Heart right ventricle (tissue), 16 donors: ENCODE data around the gene PPIE. TPM values are rescaled to one million over a fixed set of nuclear protein-coding genes. Genes with fewer than 3 reads are reported as not detected.
A peak's percentile ranks its signal among the peaks of the same experiment; 100 is the strongest.
"Not testable (repeated sequence)": the region's sequence is repeated elsewhere in the genome, so short reads cannot be mapped to it uniquely, and the experiment has no call there.

Experiments
- ATAC-seq, 8 donors: fragments of 200-7000 bp; cut with Tn5 transposase; one replicate each; pipeline ENCODE4 v1.9.1; 2020; ENCODE audit warnings: mild to moderate bottlenecking in 8 of 8, moderate library complexity in 8 of 8, moderate number of reproducible peaks in 1 of 8
- DNase-seq, 2 donors: peaks; one replicate each; pipeline ENCODE4 v3.0.0-alpha.2; 2020
- H3K27ac ChIP-seq, 10 donors: fragments of 200-600 bp; sonication (generic) in 2 of 10; one replicate each; pipeline versions ENCODE4 v1.5.0 to v1.8.0; 2020 to 2022; ENCODE audit warnings: mild to moderate bottlenecking in 3 of 10
- H3K27me3 ChIP-seq, 7 donors: fragments of 200-600 bp; one replicate each; pipeline ENCODE4 v1.8.0; 2021 to 2022; ENCODE audit warnings: mild to moderate bottlenecking in 2 of 7
- H3K36me3 ChIP-seq, 9 donors: fragments of 200-600 bp; sonication (generic) in 1 of 9; one replicate each; pipeline versions ENCODE4 v1.5.0 to v1.8.0; 2020 to 2022; ENCODE audit warnings: mild to moderate bottlenecking in 2 of 9
- H3K4me1 ChIP-seq, 9 donors: fragments of 200-600 bp; sonication (generic) in 1 of 9; one replicate each; pipeline versions ENCODE4 v1.5.0 to v1.8.0; 2020 to 2022; ENCODE audit warnings: mild to moderate bottlenecking in 4 of 9
- H3K4me3 ChIP-seq, 10 donors: fragments of 200-600 bp; sonication (generic) in 2 of 10; one replicate each; pipeline versions ENCODE4 v1.5.0 to v1.8.0; 2020 to 2022; ENCODE audit warnings: mild to moderate bottlenecking in 7 of 10, moderate library complexity in 2 of 10
- H3K9me3 ChIP-seq, 11 donors: fragments of 200-600 bp in 10 of 11; sonication (generic) in 2 of 11; one replicate each; pipeline versions ENCODE4 v1.5.0 to v1.8.0; 2013 to 2022; ENCODE audit warnings: mild to moderate bottlenecking in 2 of 11, control low read depth in 1 of 11, moderate library complexity in 1 of 11
- WGBS, 2 donors: extraction: QIAGEN DNeasy Blood & Tissue Kit; methylation state at CpG; one replicate each; pipeline ENCODE4 v1.1.7; 2013; ENCODE audit warnings: inconsistent platforms in 1 of 2; 5-methylcytosine and 5-hydroxymethylcytosine counted together
- intact Hi-C, 10 donors: fragments of 100-400 bp; cut with DNase I; formaldehyde crosslinking; loops; one replicate each; pipeline versions ENCODE4 v1.11.1 to v1.14.2; 2022
- polyA plus RNA-seq, 2 donors: library from polyadenylated mRNA; stranded (reverse); fragments of 200-250 nt; gene quantifications; one replicate each; pipeline ENCODE4 v1.2.3, GENCODE V29; 2013
- total RNA-seq, 10 donors: library from RNA; stranded (reverse); fragmentation: NEBNext Ultra II Directional in 3 of 10; extraction: Animal tissue kit (Norgen Biotek cat#: 25700) in 3 of 10; gene quantifications; one replicate each; pipeline versions ENCODE4 v1.2.1 to v1.2.4, GENCODE V29; 2021 to 2023
- TF ChIP-seq, protein P1 (sequence below), 9 donors: fragments of 200-600 bp; sonication (generic) in 2 of 9; IDR thresholded peaks; one replicate each; pipeline versions ENCODE4 v1.5.0 to v1.8.0; 2021 to 2022; ENCODE audit warnings: antibody characterized with exemption in 9 of 9, mild to moderate bottlenecking in 5 of 9, moderate library complexity in 1 of 9
- donor health status: Arrhythmogenic right ventricular cardiomyopathy.
- donor health status: ischemic (EF 13 %, LVEDD 7.1; RV severe dilation, severe dysfunction).
- donor health status: healthy with polysubstance abuse.
- donor health status: DM: no; HTN: yes; CAD: no.
- donor health status: DM: no; HTN: no; CAD: no.
- donor health status: ischemic (EF 25% LVEDD 6.9; RV normal size, moderate dysfunction).
- donor health status: ischemic (EF 25% LVEDD 5.7; RV mildly dilated, moderate dysfunction).
- donor health status: healthy.
- donor health status: DM: yes; HTN: yes; CAD: no.
- donor health status: Ischemic cardiomyopathy.
- donor health status: ischemic (EF 35%, LVEDD 5.7; RV mildly dilated, moderate dysfunction).
- donor health status: nonischemic (EF 11% LVEDD 7.7; RV severe dilation, severe dysfunction).
- donor health status: DM: yes; HTN: yes; CAD: no.
- donor health status: PGD.
- donor health status: ischemic (EF 29% LVEDD 5.4; RV normal size, mild dysfunction).
- donor health status: nonischemic (EF 23%, LVEDD 6.1; RV moderate dilation, normal function).

Gene PPIE
- total and polyA plus RNA-seq, 12 donors, result 28.0 to 49.5 (median 31.3) TPM

DNA sequence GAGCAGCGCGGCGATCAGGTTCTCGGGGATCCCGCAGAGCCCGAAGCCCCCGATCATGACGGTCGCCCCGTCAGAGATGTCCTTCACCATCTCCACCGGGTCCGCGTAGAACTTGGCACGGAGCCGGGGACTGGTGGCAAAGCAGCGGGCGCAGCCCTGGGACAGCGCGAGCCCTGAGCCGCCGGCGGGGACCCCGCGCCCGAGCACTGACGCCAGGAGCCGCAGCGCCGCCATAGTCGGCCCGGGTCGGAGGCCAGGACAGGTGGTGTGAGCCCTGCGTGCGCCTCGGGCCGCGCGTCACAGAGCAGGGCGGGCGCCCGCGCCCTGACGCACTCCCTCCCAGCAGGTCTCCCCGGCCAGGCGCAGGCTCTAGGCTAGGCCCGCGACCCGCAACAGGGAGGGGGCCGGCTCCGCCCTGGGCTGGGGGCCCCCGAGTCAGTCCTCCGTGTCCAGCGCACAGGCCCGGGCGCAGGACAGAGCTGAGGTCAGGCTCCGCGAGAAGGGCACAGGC lies 32.4 kb downstream of the PPIE start, which contains the start of gene OXCT2:
TSS of gene OXCT2 (minus strand) at position 327 of the 511 bp plus-strand sequence. CDS start at position 234, 93 bp downstream.
- peak in 7 of 8 donors; percentile 12 to 57 (median 49) for ATAC-seq
- H3K9me3 ChIP-seq, H3K36me3 ChIP-seq, H3K4me1 ChIP-seq, H3K27ac ChIP-seq, DNase-seq, intact Hi-C loops: not testable (repeated sequence)
- 4% methylated on average over 31 to 46 of the region's 57 CpGs for WGBS, 2 donors
- Histone ChIP-seq H3K4me3 (peak within 1 kb of the TSS in 3 of 10 donors; percentile 15 to 37 (median 32)), H3K27me3 (peaks cover 0 to 11% (median 4%) of the 10 kb centered on the region in 7 donors)

DNA sequence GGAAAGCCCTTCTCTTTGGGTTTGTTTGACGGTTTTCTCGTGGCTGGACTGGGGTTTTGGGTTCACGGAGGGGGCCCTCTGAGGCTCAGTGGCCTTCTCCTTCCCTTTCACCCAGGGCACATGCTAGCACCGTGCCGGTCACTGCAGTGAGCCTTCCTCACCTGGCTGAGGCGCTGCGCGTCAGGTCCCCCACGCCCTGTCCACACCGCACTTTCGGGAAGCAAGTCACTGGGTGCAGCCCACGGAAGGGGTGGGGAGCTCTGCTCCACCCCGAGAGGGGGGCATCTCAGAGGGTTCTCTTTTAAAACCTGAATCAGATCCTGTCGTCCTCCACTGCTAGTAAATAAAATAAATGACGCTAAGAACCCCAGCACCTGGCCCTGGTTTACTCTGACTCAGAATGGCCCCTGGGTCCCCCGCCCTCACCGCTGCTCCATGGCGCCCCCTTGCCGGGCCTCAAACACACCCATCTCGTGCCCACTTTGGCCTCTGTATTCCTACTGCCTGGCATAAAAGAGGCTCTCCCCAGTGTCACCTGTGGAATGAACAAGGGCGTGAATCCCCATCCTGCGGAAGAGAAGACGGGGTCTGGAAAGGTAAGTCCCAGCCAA lies 34.8 kb downstream of the PPIE start:
- intact Hi-C loops, H3K9me3 ChIP-seq, H3K36me3 ChIP-seq, DNase-seq, ATAC-seq, H3K27ac ChIP-seq, H3K4me1 ChIP-seq, H3K4me3 ChIP-seq: not testable (repeated sequence)
- 6% methylated on average over 3 of the region's 23 CpGs; no CpG with 5 or more reads in 1 of the 2 donors for WGBS, 2 donors
- H3K27me3 ChIP-seq, result peaks cover 0 to 13% (median 7%) of the 10 kb centered on the region in 7 donors

DNA sequence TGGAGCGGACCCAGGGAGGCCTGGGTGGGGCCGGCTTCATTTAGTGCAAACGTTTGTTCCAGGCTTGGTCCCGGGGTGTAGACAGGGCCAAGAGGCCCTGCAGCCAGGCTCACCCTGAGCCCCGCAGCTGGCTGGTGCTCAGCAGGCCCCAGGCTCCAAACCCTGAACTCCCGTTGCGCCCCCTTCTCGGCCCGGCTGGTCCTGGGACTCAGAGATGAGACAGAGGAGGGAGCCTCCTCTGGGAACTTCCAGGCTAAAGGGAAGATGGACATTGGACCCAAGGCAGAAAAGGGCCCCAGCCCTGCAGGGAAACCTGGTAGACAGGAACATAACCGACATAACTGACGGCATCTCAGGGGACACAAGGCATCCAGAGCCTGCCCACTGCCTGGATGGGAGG lies 36.5 kb downstream of the PPIE start:
- DNase-seq, H3K27ac ChIP-seq, H3K4me3 ChIP-seq, H3K36me3 ChIP-seq, H3K4me1 ChIP-seq, H3K9me3 ChIP-seq, ATAC-seq, intact Hi-C loops: not testable (repeated sequence)
- 77 to 86% methylated on average over 11 of the region's 11 CpGs for WGBS, 2 donors
- H3K27me3 ChIP-seq, result peaks cover 0 to 16% (median 10%) of the 10 kb centered on the region in 7 donors

DNA sequence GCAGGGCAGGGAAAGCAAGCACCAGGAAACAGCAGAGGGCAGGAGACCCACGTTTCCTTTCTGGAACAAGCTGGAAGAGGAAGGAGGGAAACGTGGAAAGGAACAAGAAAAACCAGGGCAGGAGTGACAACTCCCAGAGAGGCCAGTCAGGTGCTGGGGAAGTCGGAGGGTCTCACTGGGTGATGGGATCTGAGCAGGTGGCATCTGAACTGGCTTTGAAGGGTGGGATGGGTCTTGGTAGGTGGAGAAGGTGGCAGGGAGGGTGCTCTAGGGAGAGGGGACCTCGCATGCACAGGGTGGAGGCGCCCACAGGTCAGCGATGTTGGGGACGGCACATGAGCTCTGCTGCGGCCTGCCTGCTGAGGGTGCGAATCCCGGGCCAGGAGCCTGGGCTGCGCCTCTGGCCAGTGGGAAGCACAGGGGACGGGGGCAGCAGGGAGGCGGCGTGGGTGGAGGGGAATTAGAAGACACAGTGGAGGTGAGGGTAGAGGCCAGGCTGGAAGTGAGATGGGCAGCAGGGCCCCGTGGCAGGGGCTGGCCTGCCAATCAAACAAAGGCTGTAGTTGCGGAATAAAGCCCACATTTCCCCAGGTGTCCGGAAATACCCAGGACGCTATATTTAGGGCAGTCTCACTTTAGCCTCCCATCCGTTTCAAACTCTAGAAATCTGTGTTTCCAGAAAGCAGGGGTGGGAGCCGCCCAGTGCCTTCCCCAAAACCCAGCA lies 37.2 kb downstream of the PPIE start:
- intact Hi-C loops, H3K4me3 ChIP-seq, H3K36me3 ChIP-seq, H3K9me3 ChIP-seq, H3K4me1 ChIP-seq, DNase-seq, ATAC-seq, H3K27ac ChIP-seq: not testable (repeated sequence)
- WGBS, 2 donors, result 78 to 86% methylated on average over 13 of the region's 20 CpGs
- H3K27me3 ChIP-seq, result peaks cover 0 to 16% (median 7%) of the 10 kb centered on the region in 7 donors

DNA sequence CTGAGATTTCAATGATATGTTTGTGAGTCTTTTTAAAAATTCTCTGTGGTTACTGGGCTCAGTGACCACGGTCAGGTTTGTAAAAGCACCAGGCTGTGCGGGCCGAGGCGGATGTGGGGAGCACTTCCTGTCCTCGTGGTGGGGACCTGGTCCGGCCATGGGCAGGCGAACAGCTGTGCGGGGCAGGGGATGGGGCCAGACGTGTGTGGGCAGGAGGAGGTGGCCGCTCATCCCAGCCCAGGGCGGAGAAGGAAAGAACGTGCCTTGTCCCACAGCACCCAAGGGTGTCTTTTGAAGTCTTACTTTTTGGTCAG lies 37.7 kb downstream of the PPIE start:
- H3K27ac ChIP-seq, result no peak overlapping the region
- peaks cover 0 to 13% (median 3%) of the 10 kb centered on the region in 7 donors for H3K27me3 ChIP-seq
- intact Hi-C loops, result no loop called here
- DNase-seq, result no peak
- no peak overlapping the region for H3K4me3 ChIP-seq
- no peak for ATAC-seq
- WGBS, 2 donors, result 63 to 68% methylated on average over 12 of the region's 12 CpGs
- no peaks in the 10 kb centered on the region for H3K4me1 ChIP-seq
- TF ChIP-seq, protein P1, sequence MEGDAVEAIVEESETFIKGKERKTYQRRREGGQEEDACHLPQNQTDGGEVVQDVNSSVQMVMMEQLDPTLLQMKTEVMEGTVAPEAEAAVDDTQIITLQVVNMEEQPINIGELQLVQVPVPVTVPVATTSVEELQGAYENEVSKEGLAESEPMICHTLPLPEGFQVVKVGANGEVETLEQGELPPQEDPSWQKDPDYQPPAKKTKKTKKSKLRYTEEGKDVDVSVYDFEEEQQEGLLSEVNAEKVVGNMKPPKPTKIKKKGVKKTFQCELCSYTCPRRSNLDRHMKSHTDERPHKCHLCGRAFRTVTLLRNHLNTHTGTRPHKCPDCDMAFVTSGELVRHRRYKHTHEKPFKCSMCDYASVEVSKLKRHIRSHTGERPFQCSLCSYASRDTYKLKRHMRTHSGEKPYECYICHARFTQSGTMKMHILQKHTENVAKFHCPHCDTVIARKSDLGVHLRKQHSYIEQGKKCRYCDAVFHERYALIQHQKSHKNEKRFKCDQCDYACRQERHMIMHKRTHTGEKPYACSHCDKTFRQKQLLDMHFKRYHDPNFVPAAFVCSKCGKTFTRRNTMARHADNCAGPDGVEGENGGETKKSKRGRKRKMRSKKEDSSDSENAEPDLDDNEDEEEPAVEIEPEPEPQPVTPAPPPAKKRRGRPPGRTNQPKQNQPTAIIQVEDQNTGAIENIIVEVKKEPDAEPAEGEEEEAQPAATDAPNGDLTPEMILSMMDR (IDR thresholded peaks at IDR 0.05), result no peak
- H3K9me3 ChIP-seq, result no peaks in the 10 kb centered on the region
- H3K36me3 ChIP-seq, result no peaks in the 10 kb centered on the region

DNA sequence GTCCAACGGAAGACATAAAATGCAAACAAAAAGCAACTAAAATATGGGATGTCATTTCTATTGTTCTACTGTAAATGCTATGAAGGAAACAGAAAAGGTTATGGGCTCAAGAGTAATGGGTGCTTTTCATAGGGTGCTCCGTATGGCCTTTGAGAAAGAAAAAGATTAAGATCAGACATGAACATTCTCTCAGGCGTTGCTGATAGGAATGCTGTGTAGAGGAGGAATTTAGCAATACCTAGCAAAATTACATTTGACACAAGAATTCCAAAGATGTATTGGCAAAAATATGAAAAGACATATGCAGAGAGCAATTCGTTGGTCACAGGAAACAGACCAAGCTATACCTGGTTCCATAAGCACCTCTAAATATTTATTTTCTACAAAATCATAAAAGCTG lies 38.2 kb downstream of the PPIE start:
- WGBS, 2 donors, result 77 to 81% methylated on average over 4 of the region's 4 CpGs
- no peak overlapping the region for H3K4me3 ChIP-seq
- peaks cover 0 to 13% (median 0%) of the 10 kb centered on the region in 7 donors for H3K27me3 ChIP-seq
- H3K36me3 ChIP-seq, result no peaks in the 10 kb centered on the region
- no peak for DNase-seq
- H3K9me3 ChIP-seq, result no peaks in the 10 kb centered on the region
- no peak for ATAC-seq
- TF ChIP-seq, protein P1 (IDR thresholded peaks at IDR 0.05), result no peak
- intact Hi-C loops, result no loop called here
- no peaks in the 10 kb centered on the region for H3K4me1 ChIP-seq
- no peak overlapping the region for H3K27ac ChIP-seq
